NT2/D1 (cell line): ENCODE results near the gene RHOBTB1.

Experiments
- YY1 ChIP-seq: IDR thresholded peaks from 2 replicates; pipeline ENCODE4 v1.6.1; 2011; ENCODE audit not compliant: insufficient read length, insufficient read depth
- ZNF274 ChIP-seq: IDR thresholded peaks from 2 replicates; pipeline ENCODE4 v1.6.1; 2011; ENCODE audit warnings: mild to moderate bottlenecking, low read depth, low read length

- TF ChIP-seq YY1 (no peak), ZNF274 (no peak)
Measured at GRCh38 chr10:60849740-60850139, 94.2 kb downstream of the RHOBTB1 start.
